ENCODE measurements around the gene ANXA6.

DNA sequence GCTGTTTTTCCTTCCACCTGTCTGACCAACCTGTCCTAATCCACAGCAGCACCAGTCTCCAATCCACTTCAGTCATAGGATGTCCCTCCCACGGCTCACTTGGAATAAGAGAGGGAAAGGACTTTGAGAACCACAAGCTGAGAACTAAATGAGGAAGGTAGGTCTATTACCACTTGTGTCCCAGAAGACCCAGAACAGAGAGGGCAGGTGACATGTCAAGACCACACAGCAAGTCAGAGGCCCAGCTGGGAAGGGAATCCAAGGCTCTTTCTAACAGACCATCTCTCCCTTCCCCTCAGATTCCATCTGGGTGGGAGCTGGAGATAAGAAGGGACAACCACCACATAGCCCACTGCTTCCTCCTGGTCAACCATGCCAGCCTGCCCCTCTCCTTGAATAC, 14.6 kb downstream of the ANXA6 start:
- TF ChIP-seq, protein P1, sequence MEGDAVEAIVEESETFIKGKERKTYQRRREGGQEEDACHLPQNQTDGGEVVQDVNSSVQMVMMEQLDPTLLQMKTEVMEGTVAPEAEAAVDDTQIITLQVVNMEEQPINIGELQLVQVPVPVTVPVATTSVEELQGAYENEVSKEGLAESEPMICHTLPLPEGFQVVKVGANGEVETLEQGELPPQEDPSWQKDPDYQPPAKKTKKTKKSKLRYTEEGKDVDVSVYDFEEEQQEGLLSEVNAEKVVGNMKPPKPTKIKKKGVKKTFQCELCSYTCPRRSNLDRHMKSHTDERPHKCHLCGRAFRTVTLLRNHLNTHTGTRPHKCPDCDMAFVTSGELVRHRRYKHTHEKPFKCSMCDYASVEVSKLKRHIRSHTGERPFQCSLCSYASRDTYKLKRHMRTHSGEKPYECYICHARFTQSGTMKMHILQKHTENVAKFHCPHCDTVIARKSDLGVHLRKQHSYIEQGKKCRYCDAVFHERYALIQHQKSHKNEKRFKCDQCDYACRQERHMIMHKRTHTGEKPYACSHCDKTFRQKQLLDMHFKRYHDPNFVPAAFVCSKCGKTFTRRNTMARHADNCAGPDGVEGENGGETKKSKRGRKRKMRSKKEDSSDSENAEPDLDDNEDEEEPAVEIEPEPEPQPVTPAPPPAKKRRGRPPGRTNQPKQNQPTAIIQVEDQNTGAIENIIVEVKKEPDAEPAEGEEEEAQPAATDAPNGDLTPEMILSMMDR (conservative IDR thresholded peaks at IDR 0.05; ENCODE audit: low read length): no peak
- TF ChIP-seq EZH2phosphoT487 (IDR thresholded peaks at IDR 0.05; ENCODE audit: borderline replicate concordance, low read depth, low read length): no peak

Data from OCI-LY7 (cell line).